Parietal lobe (tissue), 2 donors: Measurements from ENCODE around the gene TACR1. TPM values are rescaled to one million over a fixed set of nuclear protein-coding genes. Genes with fewer than 3 reads are reported as not detected.

ENCODE experiments used
- small RNA-seq: library from RNA; depleted of rRNA; stranded (forward); fragments of <200 nt; gene quantifications from one replicate; pipeline ENCODE3, GENCODE V24; 2014; ENCODE audit warnings: low replicate concordance
- total RNA-seq: library from RNA; depleted of rRNA; stranded (reverse); fragments of >200 nt; gene quantifications from one replicate; pipeline ENCODE4 v1.2.3, GENCODE V29; 2014

The TACR1 gene, protein sequence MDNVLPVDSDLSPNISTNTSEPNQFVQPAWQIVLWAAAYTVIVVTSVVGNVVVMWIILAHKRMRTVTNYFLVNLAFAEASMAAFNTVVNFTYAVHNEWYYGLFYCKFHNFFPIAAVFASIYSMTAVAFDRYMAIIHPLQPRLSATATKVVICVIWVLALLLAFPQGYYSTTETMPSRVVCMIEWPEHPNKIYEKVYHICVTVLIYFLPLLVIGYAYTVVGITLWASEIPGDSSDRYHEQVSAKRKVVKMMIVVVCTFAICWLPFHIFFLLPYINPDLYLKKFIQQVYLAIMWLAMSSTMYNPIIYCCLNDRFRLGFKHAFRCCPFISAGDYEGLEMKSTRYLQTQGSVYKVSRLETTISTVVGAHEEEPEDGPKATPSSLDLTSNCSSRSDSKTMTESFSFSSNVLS
- 0.94 TPM for total RNA-seq

GRCh38 chr2:75199428-75200011 is at the start of gene TACR1:
Gene TACR1, minus strand, starts transcription at chr2:75199520. Its CDS starts 586 bp downstream, at chr2:75198934.

Small RNA genes within 50 kb of the gene (small RNA-seq; reads per million reads assigned to genes)
- gene MIR5000, result 0.24 reads per million

Other genes starting within 250 kb of the TACR1 start
- gene POLE4, start 240.9 kb downstream of the TACR1 start, total RNA-seq, result 22.8 TPM